A673 (cell line): Measurements from ENCODE around the gene MARK3.

Source experiments
- EZH2 ChIP-seq: fragments of 200-600 bp; sonication (generic); IDR thresholded peaks from 2 replicates; pipeline ENCODE4 v1.6.1; 2017; ENCODE audit warnings: borderline replicate concordance, low read depth, mild to moderate bottlenecking, mixed read lengths, antibody characterized with exemption, low read length; ENCODE audit not compliant: poor library complexity, severe bottlenecking
- TF ChIP-seq, protein P1 (sequence below): fragments of 300-800, 200-600 bp; sonication (generic); conservative IDR thresholded peaks from 2 replicates; pipeline ENCODE4 v1.5.1; 2017; ENCODE audit warnings: low read depth, mild to moderate bottlenecking, antibody characterized with exemption, low read length, moderate library complexity, mixed read lengths

DNA sequence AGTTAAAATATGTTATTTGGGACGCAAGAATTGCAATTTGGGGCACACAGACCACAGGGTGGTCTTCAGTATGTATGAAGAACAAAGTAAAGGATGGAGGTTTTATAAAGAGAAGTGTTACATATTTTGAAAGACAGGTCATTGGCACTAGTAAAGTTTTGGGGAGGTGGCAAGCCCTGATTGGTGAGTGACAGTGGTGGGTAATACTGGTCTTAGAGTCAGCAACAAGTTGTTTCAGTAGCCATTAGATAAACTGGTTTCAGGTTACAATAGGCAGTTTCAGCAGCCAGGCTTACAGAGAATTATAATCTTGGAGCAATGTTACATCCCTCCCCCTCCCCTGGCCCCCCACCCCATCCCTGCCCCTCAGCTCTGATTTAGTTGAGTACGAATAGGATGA lies 17.5 kb downstream of the MARK3 start:
- TF ChIP-seq, protein P1, sequence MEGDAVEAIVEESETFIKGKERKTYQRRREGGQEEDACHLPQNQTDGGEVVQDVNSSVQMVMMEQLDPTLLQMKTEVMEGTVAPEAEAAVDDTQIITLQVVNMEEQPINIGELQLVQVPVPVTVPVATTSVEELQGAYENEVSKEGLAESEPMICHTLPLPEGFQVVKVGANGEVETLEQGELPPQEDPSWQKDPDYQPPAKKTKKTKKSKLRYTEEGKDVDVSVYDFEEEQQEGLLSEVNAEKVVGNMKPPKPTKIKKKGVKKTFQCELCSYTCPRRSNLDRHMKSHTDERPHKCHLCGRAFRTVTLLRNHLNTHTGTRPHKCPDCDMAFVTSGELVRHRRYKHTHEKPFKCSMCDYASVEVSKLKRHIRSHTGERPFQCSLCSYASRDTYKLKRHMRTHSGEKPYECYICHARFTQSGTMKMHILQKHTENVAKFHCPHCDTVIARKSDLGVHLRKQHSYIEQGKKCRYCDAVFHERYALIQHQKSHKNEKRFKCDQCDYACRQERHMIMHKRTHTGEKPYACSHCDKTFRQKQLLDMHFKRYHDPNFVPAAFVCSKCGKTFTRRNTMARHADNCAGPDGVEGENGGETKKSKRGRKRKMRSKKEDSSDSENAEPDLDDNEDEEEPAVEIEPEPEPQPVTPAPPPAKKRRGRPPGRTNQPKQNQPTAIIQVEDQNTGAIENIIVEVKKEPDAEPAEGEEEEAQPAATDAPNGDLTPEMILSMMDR, result no peak
- no peak for TF ChIP-seq EZH2
